ENCODE results near the gene ATL3.

Gene ATL3

DNA sequence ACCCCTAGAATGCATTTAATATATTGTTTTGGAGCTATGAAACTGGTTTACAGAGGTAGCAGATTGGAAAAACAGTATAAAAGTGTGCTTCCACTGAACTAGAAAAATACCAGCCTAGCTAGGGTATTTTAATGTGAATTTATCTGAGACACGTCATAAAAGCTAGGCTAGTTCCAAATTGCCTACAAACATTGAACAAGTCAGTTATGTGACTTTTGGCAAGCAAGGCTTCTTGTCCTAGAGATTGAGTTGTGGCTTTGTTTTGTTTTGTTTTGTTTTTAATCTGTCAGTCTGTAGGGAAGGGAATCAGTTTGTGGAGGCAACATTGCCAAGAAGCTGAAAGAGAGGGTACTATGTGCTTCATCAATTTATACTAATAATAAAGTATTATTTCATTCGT lies 34.4 kb upstream of the ATL3 start:
- Histone ChIP-seq H3K4me1 (ENCODE audit: control insufficient read depth in 1 of 2, insufficient read depth in 1 of 2, low read depth in 1 of 2, low read length in 1 of 2) (peaks cover 38 to 55% of the 10 kb centered on the region in 2 experiments), H3K27ac (peak overlapping the region; percentile 61), H3K27me3 (no peaks in the 10 kb centered on the region)

DNA sequence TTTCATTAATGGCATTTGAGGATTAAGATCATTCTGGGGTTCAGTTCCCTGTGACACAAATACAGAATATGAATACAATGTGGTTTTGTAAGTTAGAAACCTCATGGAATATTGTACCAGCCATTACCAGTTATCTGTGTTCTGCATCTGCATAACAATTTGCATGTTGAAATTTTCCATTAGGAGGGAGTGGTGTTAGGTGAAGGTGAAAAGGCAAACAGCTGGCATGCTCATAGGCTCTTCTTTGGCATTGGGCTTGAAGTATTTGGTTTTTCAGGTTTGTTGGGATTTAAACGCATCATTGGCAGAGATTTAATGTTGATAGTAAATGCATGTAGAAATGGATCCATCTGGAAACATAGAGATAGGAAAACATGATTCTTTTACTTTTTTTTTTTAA lies 28.7 kb upstream of the ATL3 start:
- Histone ChIP-seq H3K4me3 (ENCODE audit: low read depth in 1 of 2, low read length in 1 of 2) (no peak overlapping the region), H3K36me3 (no peaks in the 10 kb centered on the region), H3K4me1 (ENCODE audit: control insufficient read depth in 1 of 2, insufficient read depth in 1 of 2, low read depth in 1 of 2, low read length in 1 of 2) (peaks cover 16 to 43% of the 10 kb centered on the region in 2 experiments), H3K27me3 (no peaks in the 10 kb centered on the region), H3K9me3 (no peaks in the 10 kb centered on the region), H3K27ac (peak overlapping the region; percentile 2)
- TF ChIP-seq, protein P1, sequence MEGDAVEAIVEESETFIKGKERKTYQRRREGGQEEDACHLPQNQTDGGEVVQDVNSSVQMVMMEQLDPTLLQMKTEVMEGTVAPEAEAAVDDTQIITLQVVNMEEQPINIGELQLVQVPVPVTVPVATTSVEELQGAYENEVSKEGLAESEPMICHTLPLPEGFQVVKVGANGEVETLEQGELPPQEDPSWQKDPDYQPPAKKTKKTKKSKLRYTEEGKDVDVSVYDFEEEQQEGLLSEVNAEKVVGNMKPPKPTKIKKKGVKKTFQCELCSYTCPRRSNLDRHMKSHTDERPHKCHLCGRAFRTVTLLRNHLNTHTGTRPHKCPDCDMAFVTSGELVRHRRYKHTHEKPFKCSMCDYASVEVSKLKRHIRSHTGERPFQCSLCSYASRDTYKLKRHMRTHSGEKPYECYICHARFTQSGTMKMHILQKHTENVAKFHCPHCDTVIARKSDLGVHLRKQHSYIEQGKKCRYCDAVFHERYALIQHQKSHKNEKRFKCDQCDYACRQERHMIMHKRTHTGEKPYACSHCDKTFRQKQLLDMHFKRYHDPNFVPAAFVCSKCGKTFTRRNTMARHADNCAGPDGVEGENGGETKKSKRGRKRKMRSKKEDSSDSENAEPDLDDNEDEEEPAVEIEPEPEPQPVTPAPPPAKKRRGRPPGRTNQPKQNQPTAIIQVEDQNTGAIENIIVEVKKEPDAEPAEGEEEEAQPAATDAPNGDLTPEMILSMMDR (IDR thresholded peaks at IDR 0.05), result no peak

More for the DNA sequence above, 34.4 kb upstream of the ATL3 start:
- Histone ChIP-seq H3K36me3 (peaks cover 7% of the 10 kb centered on the region), H3K4me3 (ENCODE audit: low read depth in 1 of 2, low read length in 1 of 2) (no peak overlapping the region), H3K9me3 (no peaks in the 10 kb centered on the region)
- TF ChIP-seq, protein P1 (IDR thresholded peaks at IDR 0.05), result no peak

DNA sequence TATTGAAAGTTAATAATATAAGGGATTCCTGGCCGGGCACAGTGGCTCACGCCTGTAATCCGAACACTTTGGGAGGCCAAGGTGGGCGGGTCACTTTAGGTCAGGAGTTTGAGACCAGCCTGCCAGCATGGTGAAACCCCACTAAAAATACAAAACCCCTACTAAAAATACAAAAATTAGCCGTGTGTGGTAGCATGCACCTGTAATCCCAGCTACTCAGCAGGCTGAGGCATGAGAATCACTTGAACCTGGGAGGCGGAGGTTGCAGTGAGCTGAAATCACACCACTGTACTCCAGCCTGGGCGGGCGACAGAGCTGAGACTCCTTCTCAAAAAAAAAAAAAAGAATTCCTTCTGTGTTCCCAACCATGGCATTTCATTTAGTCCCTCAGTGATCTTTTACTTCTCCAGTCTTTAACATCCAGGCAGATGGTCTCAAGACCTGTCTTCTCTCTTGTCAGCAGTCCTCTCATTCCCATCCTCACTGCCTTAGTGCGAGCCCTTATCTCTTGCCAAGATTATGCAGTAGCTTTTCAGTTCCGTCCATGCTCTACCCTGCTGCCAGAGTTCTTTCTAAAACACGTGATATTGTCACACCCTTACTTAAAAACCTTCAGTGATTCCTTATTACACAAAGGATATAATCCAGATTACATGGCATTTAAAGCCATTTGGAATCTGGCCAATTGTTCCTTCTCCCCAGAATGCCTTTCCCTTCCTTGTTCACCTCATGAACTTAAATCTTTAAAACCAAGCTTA lies 28.0 kb upstream of the ATL3 start:
- H3K4me3 ChIP-seq (ENCODE audit: low read depth in 1 of 2, low read length in 1 of 2), result no peak overlapping the region
- H3K27me3 ChIP-seq, result no peaks in the 10 kb centered on the region
- peak overlapping the region; percentile 39 for H3K27ac ChIP-seq
- peaks cover 18 to 43% of the 10 kb centered on the region in 2 experiments for H3K4me1 ChIP-seq (ENCODE audit: control insufficient read depth in 1 of 2, insufficient read depth in 1 of 2, low read depth in 1 of 2, low read length in 1 of 2)
- no peaks in the 10 kb centered on the region for H3K9me3 ChIP-seq
- TF ChIP-seq, protein P1 (IDR thresholded peaks at IDR 0.05), result no peak
- H3K36me3 ChIP-seq, result peaks cover 4% of the 10 kb centered on the region

DNA sequence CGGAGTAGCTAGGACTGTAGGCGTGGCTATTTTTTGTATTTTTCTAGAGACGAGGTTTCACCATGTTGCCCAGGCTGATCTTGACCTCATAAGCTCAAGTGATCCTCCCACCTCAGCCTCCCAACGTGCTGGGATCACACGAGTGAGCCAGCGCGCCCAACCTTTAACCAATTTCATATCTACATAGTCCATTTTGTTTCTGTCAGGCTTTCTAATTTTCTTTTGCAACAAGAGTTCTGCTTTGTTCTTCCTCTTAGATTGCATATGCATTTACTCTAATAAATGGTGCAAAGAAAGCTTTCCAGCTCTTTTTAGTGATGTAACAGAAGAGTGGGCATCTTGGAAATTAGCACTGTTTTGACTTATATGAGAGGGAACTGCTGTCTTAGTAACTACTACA lies 23.4 kb upstream of the ATL3 start:
- H3K27ac ChIP-seq, result peak overlapping the region; percentile 71
- TF ChIP-seq, protein P1 (IDR thresholded peaks at IDR 0.05), result no peak
- peaks cover 57 to 77% of the 10 kb centered on the region in 2 experiments for H3K4me1 ChIP-seq (ENCODE audit: control insufficient read depth in 1 of 2, insufficient read depth in 1 of 2, low read depth in 1 of 2, low read length in 1 of 2)
- H3K9me3 ChIP-seq, result no peaks in the 10 kb centered on the region
- no peaks in the 10 kb centered on the region for H3K27me3 ChIP-seq
- H3K4me3 ChIP-seq (ENCODE audit: low read depth in 1 of 2, low read length in 1 of 2), result peak overlapping the region in 1 of 2 experiments; percentile 32
- peaks cover 11% of the 10 kb centered on the region for H3K36me3 ChIP-seq

DNA sequence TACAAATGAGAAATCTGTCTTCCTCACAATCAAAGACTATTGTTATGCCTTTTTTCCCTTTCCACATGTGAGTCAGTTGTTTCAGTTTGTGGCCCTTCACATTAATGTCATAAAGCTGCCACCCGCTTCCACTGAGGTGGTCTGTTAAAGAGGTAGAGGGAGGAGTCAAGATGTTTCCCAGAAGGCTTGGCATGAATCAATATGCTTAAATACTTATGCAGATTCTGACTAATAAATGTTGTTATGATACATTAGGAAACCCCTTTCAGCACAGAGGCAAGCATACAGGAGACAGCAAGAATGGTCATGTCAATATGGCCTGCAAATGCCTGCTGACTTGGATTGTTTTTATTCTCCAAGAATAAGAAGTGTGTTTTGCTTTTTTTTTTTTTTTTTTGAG lies 16.7 kb upstream of the ATL3 start:
- Histone ChIP-seq H3K27me3 (no peaks in the 10 kb centered on the region), H3K36me3 (peaks cover 16% of the 10 kb centered on the region), H3K27ac (peak overlapping the region; percentile 83), H3K4me3 (ENCODE audit: low read depth in 1 of 2, low read length in 1 of 2) (peak overlapping the region; percentile 4 to 30), H3K4me1 (ENCODE audit: control insufficient read depth in 1 of 2, insufficient read depth in 1 of 2, low read depth in 1 of 2, low read length in 1 of 2) (peaks cover 94 to 95% of the 10 kb centered on the region in 2 experiments), H3K9me3 (no peaks in the 10 kb centered on the region)
- TF ChIP-seq, protein P1 (IDR thresholded peaks at IDR 0.05), result no peak
